ENCODE data around the gene LETM1. TPM values are rescaled to one million over a fixed set of nuclear protein-coding genes. Genes with fewer than 3 reads are reported as not detected.

LETM1 gene
- total RNA-seq, result 10 to 100 TPM; 32.1 to 63.1 TPM

DNA sequence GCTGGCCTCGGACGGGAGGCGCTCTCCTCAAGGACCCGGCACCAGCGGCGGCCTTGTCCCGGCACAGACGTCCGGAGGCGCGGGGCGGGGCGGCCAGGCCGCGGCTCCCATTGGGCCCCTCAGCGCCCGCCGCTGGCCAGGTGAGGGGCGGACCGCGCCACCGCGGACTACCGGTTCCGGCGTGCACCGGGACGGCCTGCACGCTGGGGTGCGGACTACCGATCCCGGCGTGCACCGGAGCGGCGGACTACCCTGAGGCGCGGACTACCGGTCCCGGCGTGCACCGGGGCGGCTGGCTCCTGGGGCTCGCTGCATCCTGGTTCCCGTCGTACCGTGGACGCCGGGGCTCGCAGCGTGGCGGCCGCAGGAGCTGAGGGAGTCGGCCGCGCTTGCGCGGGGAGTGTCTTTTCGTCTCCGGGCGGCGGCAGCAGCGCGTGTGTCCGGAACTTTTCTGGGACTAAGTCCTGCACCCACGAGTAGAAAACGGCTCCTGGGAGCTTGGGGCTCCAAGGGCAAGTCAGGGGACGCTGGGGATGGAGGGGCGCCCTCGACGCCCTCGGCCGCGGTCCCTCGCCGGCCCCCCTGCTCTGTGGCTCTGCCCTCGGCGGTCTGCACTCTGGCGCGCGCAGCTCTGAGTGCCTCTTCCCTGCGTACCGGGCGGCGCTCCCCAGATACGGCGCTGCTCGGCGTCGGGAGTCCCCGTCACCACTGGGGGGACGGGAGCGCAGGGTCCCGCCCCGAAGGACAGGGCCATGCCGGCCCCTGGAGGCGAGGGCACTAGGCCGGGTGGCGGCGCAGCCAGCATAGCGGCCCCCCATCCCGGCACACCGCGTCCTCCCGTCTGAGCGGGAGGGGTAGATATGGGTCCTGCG, at the start of gene LETM1:
TSS of gene LETM1 (minus strand) at position 86 of the 872 bp plus-strand sequence. CDS start 206 bp downstream, outside the sequence.
- peak; percentile 95 for DNase-seq (ENCODE audit: low spot score)
- WGBS, result under 1% methylated on average over 79 of the region's 107 CpGs
- Histone ChIP-seq H3K27me3 (replicated peaks; ENCODE audit: insufficient read depth) (no peaks in the 10 kb centered on the region), H3K9me3 (no peaks in the 10 kb centered on the region), H3K4me3 (peak within 1 kb of the TSS; percentile 82 to 94), H3K4me1 (replicated peaks) (peaks cover 5% of the 10 kb centered on the region), H3K36me3 (no peaks in the 10 kb centered on the region), H3K27ac (peak within 1 kb of the TSS; percentile 77 to 82)
- TF ChIP-seq POLR2AphosphoS5 (IDR thresholded peaks at IDR 0.05) (peak; percentile 87), POLR2A (IDR thresholded peaks at IDR 0.05) (peak; percentile 58)
- TF ChIP-seq, protein P1, sequence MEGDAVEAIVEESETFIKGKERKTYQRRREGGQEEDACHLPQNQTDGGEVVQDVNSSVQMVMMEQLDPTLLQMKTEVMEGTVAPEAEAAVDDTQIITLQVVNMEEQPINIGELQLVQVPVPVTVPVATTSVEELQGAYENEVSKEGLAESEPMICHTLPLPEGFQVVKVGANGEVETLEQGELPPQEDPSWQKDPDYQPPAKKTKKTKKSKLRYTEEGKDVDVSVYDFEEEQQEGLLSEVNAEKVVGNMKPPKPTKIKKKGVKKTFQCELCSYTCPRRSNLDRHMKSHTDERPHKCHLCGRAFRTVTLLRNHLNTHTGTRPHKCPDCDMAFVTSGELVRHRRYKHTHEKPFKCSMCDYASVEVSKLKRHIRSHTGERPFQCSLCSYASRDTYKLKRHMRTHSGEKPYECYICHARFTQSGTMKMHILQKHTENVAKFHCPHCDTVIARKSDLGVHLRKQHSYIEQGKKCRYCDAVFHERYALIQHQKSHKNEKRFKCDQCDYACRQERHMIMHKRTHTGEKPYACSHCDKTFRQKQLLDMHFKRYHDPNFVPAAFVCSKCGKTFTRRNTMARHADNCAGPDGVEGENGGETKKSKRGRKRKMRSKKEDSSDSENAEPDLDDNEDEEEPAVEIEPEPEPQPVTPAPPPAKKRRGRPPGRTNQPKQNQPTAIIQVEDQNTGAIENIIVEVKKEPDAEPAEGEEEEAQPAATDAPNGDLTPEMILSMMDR (IDR thresholded peaks at IDR 0.05), result peak in 3 of 4 experiments; percentile 6 to 33 (median 23)
- intact Hi-C loops (cut with DNase I), result loop anchor here (2.0 kb wide), 1 partner anchor 14 kb away; the partner anchor contains the start of gene NSD2

DNA sequence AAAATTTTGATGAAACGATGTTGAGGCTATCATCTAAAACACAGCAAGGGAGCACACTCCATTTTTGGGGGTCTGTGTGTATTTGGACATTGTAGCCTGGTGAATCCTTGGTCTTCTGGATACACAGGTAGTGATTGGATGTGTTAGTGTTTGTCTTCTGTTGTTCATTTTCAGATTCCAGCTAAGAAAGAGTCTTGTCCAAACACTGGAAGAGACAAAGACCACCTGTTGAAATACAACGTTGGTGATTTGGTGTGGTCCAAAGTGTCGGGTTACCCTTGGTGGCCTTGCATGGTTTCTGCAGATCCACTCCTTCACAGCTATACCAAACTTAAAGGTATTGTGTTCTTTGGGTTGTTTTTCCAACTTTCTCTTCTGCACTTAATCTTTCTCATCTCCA, 48.1 kb upstream of the LETM1 start:
- no peak overlapping the region for H3K27ac ChIP-seq
- TF ChIP-seq POLR2AphosphoS5 (IDR thresholded peaks at IDR 0.05) (no peak), POLR2A (IDR thresholded peaks at IDR 0.05) (no peak)
- TF ChIP-seq, protein P1 (IDR thresholded peaks at IDR 0.05), result no peak
- H3K27me3 ChIP-seq (replicated peaks; ENCODE audit: insufficient read depth), result no peaks in the 10 kb centered on the region
- H3K9me3 ChIP-seq, result no peaks in the 10 kb centered on the region
- DNase-seq (ENCODE audit: low spot score), result no peak
- intact Hi-C loops (cut with DNase I), result no loop called here
- WGBS, result 71% methylated on average over 3 of the region's 3 CpGs
- H3K36me3 ChIP-seq, result no peaks in the 10 kb centered on the region
- peaks cover 4% of the 10 kb centered on the region for H3K4me1 ChIP-seq (replicated peaks)
- H3K4me3 ChIP-seq, result no peak overlapping the region

DNA sequence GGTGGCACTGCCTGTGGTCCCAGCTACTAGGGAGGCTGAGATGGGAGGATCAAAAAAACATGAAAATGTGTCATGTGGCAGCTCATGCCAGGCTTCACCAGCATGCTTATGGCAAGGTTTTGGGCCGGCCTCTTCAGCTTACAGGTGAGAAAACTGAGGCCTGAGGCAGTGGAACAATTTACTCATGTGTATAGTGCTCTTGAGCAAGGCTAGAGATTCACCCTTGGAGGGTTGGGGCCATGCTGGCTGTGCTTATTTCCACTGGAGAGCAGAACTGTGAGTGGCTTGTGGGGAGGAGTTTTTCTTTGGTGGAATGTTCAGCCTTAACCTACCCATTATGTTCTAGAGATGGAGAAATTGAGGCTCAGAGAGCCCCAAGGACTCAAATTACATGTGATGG, 47.1 kb upstream of the LETM1 start:
- H3K36me3 ChIP-seq, result no peaks in the 10 kb centered on the region
- intact Hi-C loops (cut with DNase I), result no loop called here
- 89% methylated on average over 1 of the region's 1 CpG for WGBS

DNA sequence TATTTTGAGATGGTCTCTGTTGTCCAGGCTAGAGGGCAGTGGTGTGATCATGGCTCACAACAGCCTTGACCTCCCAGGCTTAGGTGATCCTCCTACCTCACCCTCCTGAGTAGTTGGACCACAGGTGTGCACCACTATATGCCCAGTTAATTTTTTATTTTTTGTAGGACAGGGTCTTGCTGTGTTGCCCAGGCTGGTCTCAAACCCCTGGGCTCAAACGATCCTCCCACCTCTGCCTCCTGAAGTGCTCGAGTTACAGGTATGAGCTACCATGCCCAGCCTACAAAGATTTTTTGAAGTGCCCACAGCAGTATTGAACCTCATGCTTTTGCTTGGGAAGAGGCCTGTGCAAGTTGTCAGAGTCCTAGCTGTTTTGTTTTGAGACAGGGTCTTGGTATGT, 46.3 kb upstream of the LETM1 start:
- Histone ChIP-seq H3K9me3 (no peaks in the 10 kb centered on the region), H3K4me3 (no peak overlapping the region), H3K27ac (no peak overlapping the region), H3K27me3 (replicated peaks; ENCODE audit: insufficient read depth) (no peaks in the 10 kb centered on the region), H3K36me3 (no peaks in the 10 kb centered on the region), H3K4me1 (replicated peaks) (peaks cover 4% of the 10 kb centered on the region)
- WGBS, result 71% methylated on average over 2 of the region's 2 CpGs
- intact Hi-C loops (cut with DNase I), result no loop called here
- TF ChIP-seq, protein P1 (IDR thresholded peaks at IDR 0.05), result no peak
- TF ChIP-seq POLR2AphosphoS5 (IDR thresholded peaks at IDR 0.05) (no peak), POLR2A (IDR thresholded peaks at IDR 0.05) (no peak)
- no peak for DNase-seq (ENCODE audit: low spot score)

More for the DNA sequence above, 47.1 kb upstream of the LETM1 start:
- H3K9me3 ChIP-seq, result no peaks in the 10 kb centered on the region
- peaks cover 4% of the 10 kb centered on the region for H3K4me1 ChIP-seq (replicated peaks)
- TF ChIP-seq POLR2A (IDR thresholded peaks at IDR 0.05) (no peak), POLR2AphosphoS5 (IDR thresholded peaks at IDR 0.05) (no peak)
- TF ChIP-seq, protein P1 (IDR thresholded peaks at IDR 0.05), result no peak
- H3K27ac ChIP-seq, result no peak overlapping the region
- H3K4me3 ChIP-seq, result no peak overlapping the region
- no peak for DNase-seq (ENCODE audit: low spot score)
- no peaks in the 10 kb centered on the region for H3K27me3 ChIP-seq (replicated peaks; ENCODE audit: insufficient read depth)

Data from prostate gland (tissue), 2 donors.